Gastroesophageal sphincter (tissue), 4 donors: ENCODE measurements around the gene EEFSEC. TPM values are rescaled to one million over a fixed set of nuclear protein-coding genes. Genes with fewer than 3 reads are reported as not detected.
A peak's percentile ranks its signal among the peaks of the same experiment; 100 is the strongest.

ENCODE experiments used
- ATAC-seq: fragments of 150-250 bp; one replicate; pipeline ENCODE4 v1.9.1; 2016; ENCODE audit warnings: mild to moderate bottlenecking, moderate library complexity
- H3K27ac ChIP-seq, 4 donors: fragments of 200-600 bp; sonication (generic) in 3 of 4; 1 replicate in 3 of 4; 2 replicates in 1 of 4; pipeline ENCODE4 v1.5.1; 2016 to 2019
- H3K27me3 ChIP-seq: fragments of 200-600 bp; sonication (generic); one replicate; pipeline ENCODE4 v1.5.1; 2019
- H3K36me3 ChIP-seq, 2 donors: fragments of 200-600 bp; sonication (generic); one replicate each; pipeline ENCODE4 v1.5.1; 2019; ENCODE audit warnings: control low read depth in 1 of 2
- H3K4me1 ChIP-seq, 3 donors: fragments of 200-600 bp; sonication (generic); 1 replicate in 2 of 3; 2 replicates in 1 of 3; pipeline ENCODE4 v1.5.1; 2016 to 2019; ENCODE audit warnings: control low read depth in 2 of 3
- H3K4me3 ChIP-seq, 2 donors: fragments of 200-600 bp; sonication (generic); one replicate each; pipeline ENCODE4 v1.5.1; 2019; ENCODE audit warnings: mild to moderate bottlenecking in 1 of 2, moderate library complexity in 1 of 2
- H3K9me3 ChIP-seq, 3 donors: fragments of 200-600 bp; sonication (generic); one replicate each; pipeline ENCODE4 v1.5.1; 2017 to 2019; ENCODE audit warnings: control low read depth in 2 of 3
- CTCF ChIP-seq, 4 experiments: fragments of 200-600 bp in 2 of 4; fragments of 450-650 bp in 2 of 4; sonication (generic) in 1 of 4; IDR thresholded peaks; one replicate each; pipeline ENCODE4 v1.5.1; 2017 to 2019; ENCODE audit warnings: antibody characterized with exemption in 4 of 4, mild to moderate bottlenecking in 2 of 4, moderate library complexity in 2 of 4
- EP300 ChIP-seq: sonication (generic); formaldehyde crosslinking; IDR thresholded peaks from one replicate; pipeline ENCODE4 v1.6.1; 2017; ENCODE audit warnings: antibody characterized with exemption, mild to moderate bottlenecking
- POLR2A ChIP-seq, 2 donors: fragments of 450-650 bp; IDR thresholded peaks; one replicate each; pipeline ENCODE4 v1.6.1; 2017; ENCODE audit warnings: antibody characterized with exemption in 2 of 2, mild to moderate bottlenecking in 2 of 2, moderate library complexity in 1 of 2
- POLR2AphosphoS5 ChIP-seq: sonication (generic); formaldehyde crosslinking; IDR thresholded peaks from one replicate; pipeline ENCODE4 v1.6.1; 2017; ENCODE audit warnings: antibody characterized with exemption
- WGBS, 2 donors: methylation state at CpG; one replicate each; pipeline ENCODE4 v1.1.5; 2018; ENCODE audit warnings: low coverage in 1 of 2; 5-methylcytosine and 5-hydroxymethylcytosine counted together
- total RNA-seq, 4 donors: library from RNA; depleted of rRNA; stranded (reverse); fragments of >200 nt; gene quantifications; one replicate each; pipeline ENCODE4 v1.1.0, GENCODE V29; 2016

The EEFSEC gene
- total RNA-seq, 4 donors from 2014 or later = 5.8 to 16.5 (median 11.4) TPM

- no peaks in the 10 kb centered on the region for H3K27me3 ChIP-seq
- 0 to 12% methylated on average over 1 to 5 of the region's 5 CpGs for WGBS, 2 donors
- no peak overlapping the region for H3K4me3 ChIP-seq
- H3K4me1 ChIP-seq = peaks cover 0 to 25% (median 0%) of the 10 kb centered on the region in 3 donors
- ATAC-seq = peak; percentile 70
- H3K27ac ChIP-seq = no peak overlapping the region
- peaks cover 0 to 11% of the 10 kb centered on the region in 2 donors for H3K36me3 ChIP-seq
- TF ChIP-seq POLR2AphosphoS5 = no peak
- TF ChIP-seq CTCF (IDR thresholded peaks at IDR 0.05) = peak in 3 of 4 experiments; percentile 65 to 79 (median 73)
- no peak for TF ChIP-seq POLR2A (IDR thresholded peaks at IDR 0.05)
- no peaks in the 10 kb centered on the region for H3K9me3 ChIP-seq
These were observed 17.7 kb downstream of the EEFSEC start for GRCh38 chr3:128170866-128171516.

- no peak for TF ChIP-seq EP300
- no peaks in the 10 kb centered on the region for H3K36me3 ChIP-seq
- ATAC-seq = no peak
- H3K4me1 ChIP-seq = peaks cover 0 to 22% (median 0%) of the 10 kb centered on the region in 3 donors
- 66 to 84% methylated on average over 7 to 8 of the region's 8 CpGs for WGBS, 2 donors
- no peaks in the 10 kb centered on the region for H3K9me3 ChIP-seq
- no peak overlapping the region for H3K4me3 ChIP-seq
- no peaks in the 10 kb centered on the region for H3K27me3 ChIP-seq
- no peak overlapping the region for H3K27ac ChIP-seq
These were observed 19.9 kb downstream of the EEFSEC start for GRCh38 chr3:128173200-128173599.

GRCh38 chr3:128173849-128174248, 20.6 kb downstream of the EEFSEC start:
- no peaks in the 10 kb centered on the region for H3K27me3 ChIP-seq
- peaks cover 0 to 20% (median 0%) of the 10 kb centered on the region in 3 donors for H3K4me1 ChIP-seq
- 82 to 83% methylated on average over 1 to 2 of the region's 7 CpGs for WGBS, 2 donors
- no peak for TF ChIP-seq POLR2A (IDR thresholded peaks at IDR 0.05)
- no peak for TF ChIP-seq POLR2AphosphoS5
- no peak for TF ChIP-seq EP300
- no peak for TF ChIP-seq CTCF (IDR thresholded peaks at IDR 0.05)
- no peaks in the 10 kb centered on the region for H3K9me3 ChIP-seq
- ATAC-seq = no peak
- no peaks in the 10 kb centered on the region for H3K36me3 ChIP-seq
- no peak overlapping the region for H3K4me3 ChIP-seq
- H3K27ac ChIP-seq = no peak overlapping the region

- peaks cover 0 to 28% (median 0%) of the 10 kb centered on the region in 3 donors for H3K4me1 ChIP-seq
- H3K27me3 ChIP-seq = no peaks in the 10 kb centered on the region
- TF ChIP-seq POLR2AphosphoS5 = no peak
- TF ChIP-seq POLR2A (IDR thresholded peaks at IDR 0.05) = no peak
- TF ChIP-seq EP300 = no peak
- no peak for TF ChIP-seq CTCF (IDR thresholded peaks at IDR 0.05)
- H3K27ac ChIP-seq = no peak overlapping the region
- 78 to 100% methylated on average over 1 to 7 of the region's 9 CpGs for WGBS, 2 donors
- no peak overlapping the region for H3K4me3 ChIP-seq
- no peak for ATAC-seq
- H3K36me3 ChIP-seq = no peaks in the 10 kb centered on the region
- no peaks in the 10 kb centered on the region for H3K9me3 ChIP-seq
These were observed 21.7 kb downstream of the EEFSEC start for GRCh38 chr3:128174675-128175590.

- no peak for ATAC-seq
- 88 to 99% methylated on average over 4 to 5 of the region's 5 CpGs for WGBS, 2 donors
- no peaks in the 10 kb centered on the region for H3K36me3 ChIP-seq
- no peak overlapping the region for H3K27ac ChIP-seq
- TF ChIP-seq POLR2A (IDR thresholded peaks at IDR 0.05) (no peak), EP300 (no peak), CTCF (IDR thresholded peaks at IDR 0.05) (no peak), POLR2AphosphoS5 (no peak)
- no peaks in the 10 kb centered on the region for H3K27me3 ChIP-seq
- H3K4me1 ChIP-seq = peaks cover 0 to 29% (median 0%) of the 10 kb centered on the region in 3 donors
- no peak overlapping the region for H3K4me3 ChIP-seq
- no peaks in the 10 kb centered on the region for H3K9me3 ChIP-seq
These were observed 22.5 kb downstream of the EEFSEC start for GRCh38 chr3:128175768-128176167.
